ENCODE measurements around the gene GID8. TPM values are rescaled to one million over a fixed set of nuclear protein-coding genes. Genes with fewer than 3 reads are reported as not detected.

Gene GID8
- total RNA-seq, 1 donor from 2014 or later, result 55.8 TPM

DNA sequence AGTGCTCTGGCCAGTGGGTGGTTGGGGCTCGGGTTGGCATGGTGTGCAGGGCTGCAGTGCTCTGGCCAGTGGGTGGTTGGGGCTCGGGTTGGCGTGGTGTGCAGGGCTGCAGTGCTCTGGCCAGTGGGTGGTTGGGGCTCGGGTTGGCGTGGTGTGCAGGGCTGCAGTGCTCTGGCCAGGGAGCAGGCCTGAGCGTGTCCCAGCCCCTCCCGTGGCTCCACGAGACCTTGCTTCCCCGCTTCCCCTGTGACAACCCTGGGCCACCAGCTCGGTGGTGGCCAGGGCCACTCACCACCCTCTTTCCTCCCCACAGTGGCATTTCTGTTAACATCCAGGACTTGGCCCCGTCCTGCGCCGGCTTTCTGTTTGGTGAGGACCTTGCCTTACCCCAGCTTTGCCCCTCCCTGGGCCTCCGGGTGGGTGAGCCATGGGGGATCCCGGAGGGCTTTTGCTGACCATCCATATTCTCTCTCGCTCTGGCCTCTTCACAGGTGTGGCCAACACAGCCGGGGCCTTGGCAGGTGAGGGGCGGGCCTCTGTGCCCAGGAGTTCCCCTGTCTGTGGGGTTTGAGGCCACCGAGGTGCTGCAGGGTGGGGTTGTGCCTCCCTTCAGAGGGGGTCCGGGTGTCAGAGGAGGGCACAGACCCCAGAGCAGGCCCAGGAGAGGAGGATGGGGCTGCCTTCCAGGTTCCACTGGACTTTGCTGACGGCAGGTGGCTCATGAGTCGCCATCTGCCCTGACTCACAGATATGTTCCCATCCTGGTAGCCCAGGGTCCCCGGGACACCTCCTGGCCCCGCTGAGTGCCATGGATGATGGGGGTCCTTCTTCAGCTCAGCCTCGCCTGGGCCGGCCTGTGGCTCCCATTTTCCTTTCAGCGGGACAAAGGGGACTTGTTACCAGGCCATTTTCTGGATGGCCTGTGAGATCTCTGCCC, 28.5 kb downstream of the GID8 start:
- H3K4me3 Mint-ChIP-seq, result no peak overlapping the region
- TF ChIP-seq, protein P1, sequence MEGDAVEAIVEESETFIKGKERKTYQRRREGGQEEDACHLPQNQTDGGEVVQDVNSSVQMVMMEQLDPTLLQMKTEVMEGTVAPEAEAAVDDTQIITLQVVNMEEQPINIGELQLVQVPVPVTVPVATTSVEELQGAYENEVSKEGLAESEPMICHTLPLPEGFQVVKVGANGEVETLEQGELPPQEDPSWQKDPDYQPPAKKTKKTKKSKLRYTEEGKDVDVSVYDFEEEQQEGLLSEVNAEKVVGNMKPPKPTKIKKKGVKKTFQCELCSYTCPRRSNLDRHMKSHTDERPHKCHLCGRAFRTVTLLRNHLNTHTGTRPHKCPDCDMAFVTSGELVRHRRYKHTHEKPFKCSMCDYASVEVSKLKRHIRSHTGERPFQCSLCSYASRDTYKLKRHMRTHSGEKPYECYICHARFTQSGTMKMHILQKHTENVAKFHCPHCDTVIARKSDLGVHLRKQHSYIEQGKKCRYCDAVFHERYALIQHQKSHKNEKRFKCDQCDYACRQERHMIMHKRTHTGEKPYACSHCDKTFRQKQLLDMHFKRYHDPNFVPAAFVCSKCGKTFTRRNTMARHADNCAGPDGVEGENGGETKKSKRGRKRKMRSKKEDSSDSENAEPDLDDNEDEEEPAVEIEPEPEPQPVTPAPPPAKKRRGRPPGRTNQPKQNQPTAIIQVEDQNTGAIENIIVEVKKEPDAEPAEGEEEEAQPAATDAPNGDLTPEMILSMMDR (conservative IDR thresholded peaks at IDR 0.05), result no peak
- no peak for DNase-seq (ENCODE audit: extremely low spot score, unreplicated experiment)
- peaks cover 11% of the 10 kb centered on the region for H3K27me3 Mint-ChIP-seq
- H3K4me1 Mint-ChIP-seq (ENCODE audit: unreplicated experiment), result no peaks in the 10 kb centered on the region
- H3K27ac Mint-ChIP-seq, result no peak overlapping the region
- H3K9me3 Mint-ChIP-seq, result no peaks in the 10 kb centered on the region
- H3K36me3 Mint-ChIP-seq, result no peaks in the 10 kb centered on the region

DNA sequence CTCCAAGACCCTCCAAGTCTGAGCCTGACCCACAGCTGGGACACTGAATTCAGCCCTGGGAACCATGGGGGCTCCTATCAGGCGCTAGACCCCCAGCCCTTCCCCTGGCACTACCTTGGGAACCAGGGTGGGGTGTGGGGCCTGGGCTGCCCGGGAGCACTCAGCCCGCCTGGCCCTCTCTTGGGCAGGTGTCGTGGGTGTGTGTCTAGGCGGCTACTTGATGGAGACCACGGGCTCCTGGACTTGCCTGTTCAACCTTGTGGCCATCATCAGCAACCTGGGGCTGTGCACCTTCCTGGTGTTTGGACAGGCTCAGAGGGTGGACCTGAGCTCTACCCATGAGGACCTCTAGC, 29.2 kb downstream of the GID8 start:
- H3K9me3 Mint-ChIP-seq, result no peaks in the 10 kb centered on the region
- H3K4me3 Mint-ChIP-seq, result no peak overlapping the region
- no peak for DNase-seq (ENCODE audit: extremely low spot score, unreplicated experiment)
- H3K4me1 Mint-ChIP-seq (ENCODE audit: unreplicated experiment), result no peaks in the 10 kb centered on the region
- TF ChIP-seq, protein P1 (conservative IDR thresholded peaks at IDR 0.05), result no peak
- no peaks in the 10 kb centered on the region for H3K36me3 Mint-ChIP-seq
- H3K27me3 Mint-ChIP-seq, result peaks cover 18% of the 10 kb centered on the region
- H3K27ac Mint-ChIP-seq, result no peak overlapping the region

DNA sequence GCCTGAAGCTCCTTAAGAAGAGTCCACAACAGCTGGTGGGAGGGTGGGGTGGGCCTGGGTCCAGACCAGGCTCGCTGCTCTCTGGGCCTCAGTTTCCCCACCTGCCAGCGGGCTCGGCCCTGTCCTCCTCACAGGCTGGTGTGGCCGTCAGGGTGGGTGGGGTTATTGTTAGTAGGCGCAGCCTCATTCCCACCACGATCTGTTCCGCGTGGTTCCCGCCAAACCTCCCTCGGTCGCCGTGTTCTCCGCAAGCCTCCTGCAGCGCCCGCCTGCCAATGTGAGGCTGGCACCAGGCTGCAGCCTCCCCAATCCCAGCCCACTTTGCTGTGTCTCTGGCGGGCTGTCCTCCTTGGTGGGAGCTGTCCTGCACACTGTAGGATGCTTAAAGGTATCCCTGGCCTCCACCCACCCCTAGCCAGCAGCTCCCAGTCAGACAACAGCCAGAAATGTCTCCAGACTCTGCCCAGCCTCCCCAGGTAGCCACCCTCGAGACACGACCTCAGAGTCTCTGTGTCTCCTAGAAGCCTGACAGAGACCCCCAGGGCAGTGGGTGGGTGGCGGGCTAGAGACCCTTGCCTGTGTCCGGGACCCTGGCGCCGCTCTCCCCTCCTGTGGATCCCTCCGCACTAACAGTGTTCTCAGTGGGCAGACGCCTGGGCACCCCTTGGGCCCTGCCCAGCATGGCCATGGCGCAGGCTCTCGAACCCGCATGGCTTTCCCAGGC, 29.8 kb downstream of the GID8 start:
- Mint-ChIP-seq H3K27me3 (peaks cover 24% of the 10 kb centered on the region), H3K4me3 (no peak overlapping the region), H3K27ac (no peak overlapping the region), H3K9me3 (no peaks in the 10 kb centered on the region), H3K36me3 (no peaks in the 10 kb centered on the region), H3K4me1 (ENCODE audit: unreplicated experiment) (no peaks in the 10 kb centered on the region)
- TF ChIP-seq, protein P1 (conservative IDR thresholded peaks at IDR 0.05), result no peak
- no peak for DNase-seq (ENCODE audit: extremely low spot score, unreplicated experiment)

DNA sequence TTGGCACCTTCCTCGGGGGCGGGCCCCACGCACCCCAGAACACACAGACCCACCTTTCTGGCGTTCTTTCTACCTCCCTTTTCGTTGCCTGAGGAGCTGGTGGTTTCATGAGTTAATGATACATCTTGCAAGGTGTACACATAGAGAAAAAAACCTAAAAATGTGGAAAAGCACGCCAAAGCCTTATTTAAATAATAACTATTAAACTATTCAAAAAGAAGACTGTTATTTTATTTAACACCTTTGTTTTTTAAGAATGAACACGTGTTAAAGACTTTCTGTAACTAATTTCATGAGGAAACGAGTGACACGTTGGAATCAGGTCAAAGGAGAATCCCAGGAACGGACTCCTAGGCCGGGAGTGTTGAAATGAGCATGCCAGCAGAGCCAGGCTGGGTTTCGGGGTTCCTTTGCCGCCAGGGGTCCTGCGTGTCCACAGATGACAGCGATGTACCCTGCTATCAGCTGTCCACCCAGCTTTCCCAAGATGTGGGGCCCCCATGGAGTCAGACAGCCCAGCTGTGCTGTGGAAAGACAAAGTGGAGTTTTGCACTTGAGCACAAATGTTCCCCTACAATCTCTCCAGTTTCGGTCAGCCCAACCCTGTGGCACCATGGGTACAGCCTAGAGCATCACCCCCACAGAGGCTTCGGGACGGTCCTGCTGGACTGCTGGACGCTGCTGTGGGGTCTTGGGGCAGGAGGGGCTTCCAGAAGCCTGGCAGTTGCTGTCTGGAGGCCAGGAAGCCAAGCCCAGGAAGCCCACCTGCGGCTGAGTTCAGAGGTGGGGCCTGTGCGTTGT, 30.6 kb downstream of the GID8 start:
- H3K36me3 Mint-ChIP-seq, result no peaks in the 10 kb centered on the region
- H3K27ac Mint-ChIP-seq, result no peak overlapping the region
- H3K4me3 Mint-ChIP-seq, result no peak overlapping the region
- H3K27me3 Mint-ChIP-seq, result peaks cover 32% of the 10 kb centered on the region
- TF ChIP-seq, protein P1 (conservative IDR thresholded peaks at IDR 0.05), result no peak
- H3K4me1 Mint-ChIP-seq (ENCODE audit: unreplicated experiment), result no peaks in the 10 kb centered on the region
- DNase-seq (ENCODE audit: extremely low spot score, unreplicated experiment), result no peak
- no peaks in the 10 kb centered on the region for H3K9me3 Mint-ChIP-seq

DNA sequence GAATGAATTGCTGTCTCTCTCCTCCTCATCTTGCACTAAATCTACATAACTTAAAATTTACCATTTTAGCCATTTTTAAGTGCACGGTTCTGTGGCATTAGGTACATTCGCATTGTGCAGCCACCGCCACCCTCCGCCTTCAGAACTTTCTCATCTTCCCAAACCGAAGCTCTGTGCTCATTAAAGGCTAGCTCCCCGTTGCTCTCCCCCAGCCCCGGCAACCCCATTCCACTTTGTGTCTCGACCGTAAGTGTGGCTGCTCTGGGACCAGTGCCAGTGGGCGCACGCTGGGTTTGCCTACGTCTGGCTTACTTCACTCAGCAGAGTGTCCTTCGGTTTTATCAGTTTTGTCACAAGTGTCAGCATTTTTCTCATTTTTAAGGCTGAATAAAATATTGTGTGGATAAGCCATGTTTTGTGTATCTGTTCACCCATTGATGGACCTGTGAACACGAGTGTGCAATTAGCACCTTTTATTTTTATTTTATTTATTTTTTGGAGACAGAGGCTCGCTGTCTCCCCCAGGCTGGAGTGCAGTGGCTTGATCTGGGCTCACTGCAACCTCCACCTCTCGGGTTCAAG, 31.3 kb downstream of the GID8 start:
- DNase-seq (ENCODE audit: extremely low spot score, unreplicated experiment), result no peak
- H3K4me3 Mint-ChIP-seq, result no peak overlapping the region
- H3K9me3 Mint-ChIP-seq, result no peaks in the 10 kb centered on the region
- H3K36me3 Mint-ChIP-seq, result no peaks in the 10 kb centered on the region
- H3K27ac Mint-ChIP-seq, result no peak overlapping the region
- no peaks in the 10 kb centered on the region for H3K4me1 Mint-ChIP-seq (ENCODE audit: unreplicated experiment)
- H3K27me3 Mint-ChIP-seq, result peaks cover 39% of the 10 kb centered on the region
- TF ChIP-seq, protein P1 (conservative IDR thresholded peaks at IDR 0.05), result no peak
